ENCODE results near the gene KLHDC4. TPM values are rescaled to one million over a fixed set of nuclear protein-coding genes. Genes with fewer than 3 reads are reported as not detected.
"Not testable (repeated sequence)": the region's sequence is repeated elsewhere in the genome, so short reads cannot be mapped to it uniquely, and the experiment has no call there.

KLHDC4 gene
- polyA plus RNA-seq, 1 donor = 32.5 TPM

DNA sequence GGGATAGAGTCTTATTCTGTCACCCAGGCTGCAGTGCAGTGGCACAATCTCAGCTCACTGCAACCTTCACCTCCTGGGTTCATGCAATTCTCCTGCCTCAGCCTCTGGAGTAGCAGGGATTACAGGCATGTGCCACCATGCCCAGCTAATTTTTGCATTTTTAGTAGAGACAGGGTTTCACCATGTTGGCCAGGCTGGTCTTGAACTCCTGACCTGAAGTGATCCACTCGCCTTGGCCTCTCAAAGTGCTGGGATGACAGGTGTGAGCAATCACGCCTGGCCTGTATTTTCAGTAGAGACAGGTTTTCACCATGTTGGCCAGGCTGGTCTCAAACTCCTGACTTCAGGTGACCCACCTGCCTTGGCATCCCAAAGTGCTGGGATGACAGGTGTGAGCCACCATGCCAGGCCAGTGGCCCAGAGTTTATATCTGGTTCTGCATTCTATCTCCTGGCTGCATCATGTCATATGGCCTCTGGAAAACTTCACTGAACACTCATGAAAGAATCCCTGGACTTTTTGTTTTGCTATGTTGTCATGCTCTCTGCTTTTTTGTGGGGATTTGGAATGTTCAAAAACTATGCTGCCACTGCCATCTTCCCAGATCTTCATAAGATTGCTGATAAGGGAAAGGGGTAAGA, 21.8 kb upstream of the KLHDC4 start:
- DNase-seq = not testable (repeated sequence)

DNA sequence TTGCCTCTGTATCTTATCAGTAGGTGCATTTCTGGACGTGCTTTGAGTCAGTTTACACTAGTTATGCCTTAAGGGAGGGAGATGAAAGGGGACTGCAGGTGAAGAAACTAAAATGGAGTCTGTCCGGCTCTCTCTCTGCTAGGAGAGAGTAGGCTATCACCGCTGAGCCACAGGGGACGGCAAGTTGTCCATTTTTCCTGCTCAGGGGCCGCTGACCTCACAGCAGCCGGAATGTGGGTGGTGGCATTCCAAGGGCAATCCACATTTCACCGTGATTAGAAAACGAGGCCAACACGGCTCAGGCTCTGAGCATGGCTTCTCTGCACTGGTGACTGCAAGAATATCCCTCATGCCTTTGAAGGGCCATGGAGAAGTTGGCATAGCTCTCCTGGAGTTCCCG, 19.0 kb upstream of the KLHDC4 start:
- no peak for DNase-seq

DNA sequence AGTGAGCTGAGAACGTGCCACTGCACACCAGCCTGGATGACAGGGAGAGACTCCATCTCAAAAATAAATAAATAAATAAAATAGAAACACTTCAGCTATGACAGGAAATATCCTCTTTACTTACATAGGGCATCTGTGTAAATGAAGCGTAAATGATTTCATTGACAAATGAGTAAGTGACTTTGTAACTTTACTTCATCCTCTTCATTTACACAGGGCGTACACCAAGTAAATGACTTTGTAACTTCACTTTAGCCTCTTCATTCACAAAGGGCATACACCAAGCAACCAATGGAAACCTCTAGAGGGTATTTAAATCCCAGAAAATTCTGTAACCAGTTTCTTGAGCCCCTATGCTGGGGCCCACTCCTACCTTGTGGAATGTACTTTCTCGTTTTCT, 16.2 kb upstream of the KLHDC4 start:
- DNase-seq = no peak

DNA sequence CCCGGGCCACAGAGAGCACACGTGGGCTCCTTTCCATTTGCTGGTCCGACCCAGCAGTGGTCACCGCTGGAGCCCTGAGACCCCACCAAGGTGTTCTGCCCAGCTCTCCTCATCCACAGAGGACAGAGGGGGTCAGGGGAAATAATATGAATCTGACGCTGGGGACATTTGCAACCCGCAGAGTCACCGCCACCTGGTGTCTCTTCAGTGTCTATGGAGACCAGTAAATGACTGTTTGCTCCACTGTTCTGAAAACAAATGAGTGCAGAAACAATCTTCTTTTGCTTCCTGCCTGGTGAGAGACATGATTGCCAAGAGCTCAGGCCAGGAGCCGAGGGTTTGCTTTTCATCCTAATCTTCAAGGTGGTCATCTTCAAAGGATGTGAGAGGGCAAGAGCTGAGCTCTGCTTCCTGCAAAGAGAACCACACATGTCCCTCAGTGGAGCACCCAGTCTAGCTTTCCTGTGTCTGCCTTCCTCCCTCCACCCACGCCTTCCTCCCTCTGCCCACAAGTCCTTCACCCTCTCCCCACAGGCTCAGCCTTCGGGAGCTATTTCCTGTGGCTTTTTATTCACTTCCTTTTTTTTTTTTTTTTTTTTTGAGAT, 14.7 kb upstream of the KLHDC4 start:
- DNase-seq = no peak

DNA sequence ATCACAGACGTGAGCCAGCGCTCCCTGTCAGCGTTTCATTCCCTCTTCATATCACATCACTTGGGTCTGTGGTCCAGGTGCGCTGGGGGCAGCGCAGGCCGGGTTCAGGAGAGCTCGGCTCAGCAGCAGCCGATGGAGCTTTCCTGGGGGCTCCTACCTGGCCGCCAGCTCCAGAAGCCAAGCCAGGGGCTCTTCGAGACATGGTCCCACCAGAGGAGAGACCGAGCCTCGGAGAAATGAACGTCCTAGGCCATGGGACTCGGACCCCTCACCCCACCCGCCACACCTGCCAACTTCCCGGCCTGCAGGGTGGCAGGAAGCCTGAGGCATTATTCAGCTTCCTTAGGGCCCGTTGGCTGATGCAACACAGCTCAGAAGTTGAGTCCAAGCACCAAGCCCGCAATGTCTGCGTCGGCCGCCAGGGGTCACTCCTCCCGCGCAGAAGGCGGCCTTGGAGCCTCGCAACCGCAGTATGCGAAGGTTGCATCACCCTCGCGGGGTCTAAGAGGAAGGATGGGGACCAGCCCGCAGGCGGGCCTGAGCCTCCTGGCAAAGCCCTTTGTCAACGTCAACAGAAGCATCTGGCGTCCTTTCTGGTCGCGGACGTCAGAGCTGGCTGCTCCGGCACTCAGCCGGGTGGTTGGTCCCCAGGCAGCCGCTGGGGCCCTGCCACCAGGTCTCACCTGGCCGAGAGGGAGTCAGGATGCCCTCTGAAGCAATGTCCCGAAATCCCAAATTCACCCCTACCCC, 13.2 kb upstream of the KLHDC4 start:
- peak; percentile 87 for DNase-seq

DNA sequence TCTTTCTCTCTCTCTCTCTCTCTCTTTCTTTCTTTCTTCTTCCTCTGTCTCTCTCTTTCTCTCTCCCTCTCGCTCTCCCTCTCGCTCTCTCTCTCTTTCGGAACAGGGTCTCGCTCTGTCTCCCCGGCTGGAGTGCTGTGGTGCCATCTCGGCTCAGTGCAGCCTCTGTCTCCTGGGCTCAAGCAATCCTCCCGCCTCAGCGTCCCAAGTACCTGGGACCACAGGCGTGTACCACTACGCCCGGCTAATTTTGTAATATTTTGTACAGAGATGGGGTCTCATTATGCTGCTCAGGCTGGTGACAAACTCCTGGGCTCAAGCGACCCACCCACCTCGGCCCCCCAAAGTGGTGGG, 12.7 kb upstream of the KLHDC4 start:
- no peak for DNase-seq

DNA sequence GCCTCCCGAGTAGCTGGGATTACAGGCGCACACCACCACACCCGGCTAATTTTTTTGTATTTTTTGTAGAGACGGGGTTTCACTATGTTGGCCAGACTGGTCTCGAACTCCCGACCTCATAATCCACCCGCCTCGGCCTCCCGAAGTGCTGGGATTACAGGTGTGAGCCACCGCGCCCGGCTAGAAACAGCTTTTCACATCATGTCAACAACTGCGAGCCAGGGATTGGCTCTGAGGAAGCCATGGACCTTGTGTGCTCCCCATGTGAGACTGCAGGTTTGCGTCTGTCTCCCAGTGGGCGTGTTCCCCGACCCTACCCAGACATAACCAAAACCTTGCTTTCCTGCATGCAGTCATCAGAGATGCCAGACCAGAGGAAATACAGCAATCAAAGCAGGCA, 8.1 kb upstream of the KLHDC4 start:
- not testable (repeated sequence) for DNase-seq

DNA sequence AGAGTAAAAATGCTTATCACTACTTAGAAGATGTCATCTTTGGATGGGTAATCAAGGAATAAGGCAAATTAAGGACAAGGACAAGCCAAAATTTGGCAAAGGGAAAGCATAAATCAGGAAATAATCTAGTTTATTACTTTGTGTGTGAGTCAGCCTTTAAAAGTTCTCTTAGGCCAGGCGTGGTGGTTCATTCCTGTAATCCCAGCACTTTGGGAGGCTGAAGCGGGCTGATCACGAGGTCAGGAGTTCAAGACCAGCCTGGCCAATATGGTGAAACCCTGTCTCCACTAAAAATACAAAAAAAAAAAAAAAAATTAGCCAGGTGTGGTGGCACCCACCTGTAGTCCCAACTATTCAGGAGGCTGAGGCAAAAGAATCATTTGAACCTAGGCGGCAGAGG, 1.7 kb upstream of the KLHDC4 start:
- not testable (repeated sequence) for DNase-seq

DNA sequence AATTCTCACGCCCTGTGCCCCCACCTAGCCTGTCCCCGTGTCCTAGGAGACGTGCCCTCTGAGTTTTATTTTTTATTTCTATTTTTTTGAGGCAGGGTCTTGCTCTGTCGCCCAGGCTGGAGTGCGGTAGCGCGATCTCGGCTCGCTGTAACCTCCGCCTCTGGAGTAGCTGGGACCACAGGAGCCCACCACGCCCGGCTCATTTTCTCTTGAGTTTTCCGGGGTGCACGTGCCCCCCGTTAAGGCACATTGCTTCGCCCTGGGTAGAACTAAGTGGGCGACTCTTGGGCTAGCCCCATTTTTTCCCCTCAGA, 655 bp upstream of the KLHDC4 start:
- DNase-seq = no peak

DNA sequence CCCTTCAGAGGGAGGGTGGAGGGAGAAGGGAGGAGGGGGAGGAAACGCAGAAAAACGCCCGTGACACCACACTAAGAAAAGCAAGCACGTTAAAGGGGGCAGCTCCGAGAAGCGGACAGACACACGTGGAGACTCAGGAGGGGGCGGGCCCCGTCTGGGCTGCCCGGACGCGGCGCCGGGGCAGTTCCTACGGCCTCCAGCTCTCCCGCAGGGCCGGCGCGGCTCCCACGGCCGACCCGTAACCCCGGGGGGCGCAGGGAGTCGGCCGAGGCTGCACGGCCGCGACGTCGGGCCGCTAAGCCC, 362 bp downstream of the KLHDC4 start:
- DNase-seq = no peak

DNA sequence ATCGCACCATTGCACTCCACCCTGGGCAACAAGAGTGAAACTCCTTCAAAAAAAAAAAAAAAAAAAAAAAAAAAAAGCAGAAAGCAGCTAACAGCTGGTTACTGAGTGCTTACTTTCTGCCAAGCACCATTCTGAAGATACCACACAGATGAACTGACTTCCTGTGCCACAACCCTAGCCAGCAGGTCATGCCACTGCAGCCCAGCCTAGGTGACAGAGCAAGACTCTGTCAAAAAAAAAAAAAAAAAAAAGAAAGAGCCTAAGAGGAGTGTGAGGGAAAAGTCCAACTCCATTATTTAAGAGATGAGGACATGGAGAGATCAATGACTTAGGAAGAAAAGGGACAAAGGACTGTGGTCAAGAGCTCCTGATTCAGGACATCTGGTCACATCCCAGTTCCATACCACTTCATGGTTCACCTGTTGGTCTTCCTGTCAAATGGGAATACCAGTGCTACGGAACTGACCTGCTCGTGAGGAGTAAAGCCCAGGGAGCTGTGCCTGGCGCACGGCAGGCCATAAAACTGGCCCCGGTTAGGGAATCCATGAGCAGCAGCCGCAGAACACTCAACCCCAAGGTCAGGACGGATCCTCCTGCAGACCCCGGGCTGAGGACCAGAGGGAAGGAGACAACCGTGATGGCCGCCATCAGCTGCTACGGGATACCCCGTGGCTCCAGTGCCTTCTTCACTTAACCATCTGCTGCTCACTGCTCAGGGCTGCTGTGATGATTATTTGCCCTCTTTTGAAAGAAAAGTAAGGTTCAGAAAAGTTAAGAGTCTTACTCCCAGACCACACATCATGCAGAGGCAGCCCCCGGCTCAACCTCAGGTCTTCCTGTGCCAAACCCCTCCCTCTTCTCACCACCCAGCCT, 950 bp downstream of the KLHDC4 start:
- no peak for DNase-seq

DNA sequence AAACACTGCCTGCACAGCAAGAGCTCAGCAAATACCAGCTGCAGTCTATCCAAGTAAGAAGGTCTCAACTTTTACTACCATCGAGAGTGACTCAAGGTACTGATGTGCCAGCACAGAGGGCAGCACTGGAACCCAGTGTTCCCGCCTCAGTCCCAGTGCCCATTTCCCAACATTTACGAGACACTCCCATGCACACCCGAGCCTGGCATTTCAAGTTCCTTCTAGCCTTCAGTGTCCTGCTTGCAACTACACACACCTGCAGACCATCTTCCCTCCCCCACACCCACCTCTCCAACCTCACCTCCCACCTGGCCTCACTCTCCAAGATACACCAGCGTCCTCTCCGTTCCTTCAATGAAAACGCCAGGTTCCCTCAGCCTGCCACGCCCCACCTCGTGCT, 3.2 kb downstream of the KLHDC4 start:
- DNase-seq = no peak

DNA sequence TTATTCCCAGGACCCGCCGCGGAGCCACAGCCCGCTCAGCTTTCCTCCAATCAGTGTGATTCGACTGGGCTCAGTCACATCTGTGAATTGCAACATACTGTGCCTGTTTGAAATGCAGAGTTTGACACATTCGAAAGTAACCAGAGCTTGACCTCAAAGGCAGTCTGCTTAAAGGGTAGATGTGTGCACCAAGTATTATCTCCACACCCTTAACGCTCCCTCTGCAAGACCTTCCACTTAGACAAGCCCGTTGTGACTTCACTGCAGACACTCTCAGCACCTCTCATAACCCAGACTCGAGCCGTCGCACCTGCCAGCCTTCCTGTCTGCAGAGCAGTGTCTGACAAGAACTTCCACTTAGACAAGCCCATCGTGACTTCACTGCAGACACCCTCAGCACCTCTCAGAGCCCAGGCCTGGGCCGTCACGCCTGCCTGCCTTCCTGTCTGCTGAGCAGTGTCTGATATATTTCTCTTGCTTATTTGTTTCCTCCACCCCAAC, 3.7 kb downstream of the KLHDC4 start:
- DNase-seq = no peak

DNA sequence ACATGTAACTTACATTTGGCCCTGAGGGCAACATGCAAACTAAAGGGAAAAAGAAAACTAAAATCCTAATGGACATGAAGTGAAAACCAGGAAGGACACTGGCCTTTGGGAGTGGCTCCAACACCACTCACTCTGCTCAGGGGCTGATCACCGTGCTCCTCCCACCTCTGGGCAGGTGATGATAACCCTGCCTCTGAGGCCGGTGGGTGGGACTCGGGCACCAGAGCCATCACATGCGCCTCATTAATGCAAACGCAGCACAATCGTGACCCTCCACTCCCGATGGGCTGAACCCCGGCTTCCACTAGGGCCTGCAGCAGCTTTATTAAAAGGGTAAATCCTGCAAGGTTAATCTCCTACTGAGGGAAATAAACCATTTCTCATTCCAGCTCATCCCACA, 4.7 kb downstream of the KLHDC4 start:
- DNase-seq = no peak

DNA sequence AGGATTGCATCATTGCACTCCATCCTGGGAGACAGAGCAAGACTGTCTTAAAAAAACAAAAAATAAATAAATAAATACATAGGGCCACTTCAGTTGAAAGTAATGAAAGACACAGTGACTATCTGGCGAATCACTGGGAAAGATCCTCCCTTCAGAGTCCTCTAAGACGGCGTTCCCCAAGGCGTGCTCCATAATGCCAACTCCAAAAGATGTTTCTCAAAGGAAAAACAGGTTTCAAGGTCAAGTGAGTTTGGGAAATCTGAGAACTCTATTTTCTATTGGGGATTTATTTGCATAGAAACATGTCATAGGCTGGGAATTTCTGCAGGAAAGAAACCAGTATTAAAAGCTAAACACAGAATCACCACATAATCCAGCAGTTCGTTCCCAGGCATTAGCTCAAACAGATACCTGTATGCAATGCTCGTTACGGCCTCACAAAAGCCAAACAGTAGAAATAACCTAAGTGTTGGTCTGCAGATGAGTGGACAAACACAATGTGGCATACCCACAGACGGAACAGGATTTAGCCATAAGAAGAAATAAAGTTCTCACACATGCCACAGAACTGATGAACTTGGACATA, 7.9 kb downstream of the KLHDC4 start:
- no peak for DNase-seq

DNA sequence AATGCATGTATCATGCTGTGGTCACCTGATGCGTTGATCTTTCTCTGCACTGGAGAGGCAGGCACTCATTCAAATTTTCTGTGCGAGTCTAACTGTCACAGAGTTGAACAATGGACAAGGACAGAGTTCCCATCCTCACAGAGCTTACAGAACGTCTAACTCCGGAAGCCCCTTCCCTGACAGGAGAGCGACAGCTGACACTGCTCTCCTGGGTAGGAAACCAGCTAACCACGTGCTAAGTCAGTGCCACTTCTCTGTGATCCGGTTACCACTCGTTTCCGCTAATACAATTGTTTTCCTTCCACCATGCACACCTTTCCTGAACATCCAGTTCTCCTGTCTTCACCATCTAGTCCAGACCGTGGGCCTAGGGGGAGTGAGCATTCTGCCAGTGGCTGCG, 11.3 kb downstream of the KLHDC4 start:
- no peak for DNase-seq

DNA sequence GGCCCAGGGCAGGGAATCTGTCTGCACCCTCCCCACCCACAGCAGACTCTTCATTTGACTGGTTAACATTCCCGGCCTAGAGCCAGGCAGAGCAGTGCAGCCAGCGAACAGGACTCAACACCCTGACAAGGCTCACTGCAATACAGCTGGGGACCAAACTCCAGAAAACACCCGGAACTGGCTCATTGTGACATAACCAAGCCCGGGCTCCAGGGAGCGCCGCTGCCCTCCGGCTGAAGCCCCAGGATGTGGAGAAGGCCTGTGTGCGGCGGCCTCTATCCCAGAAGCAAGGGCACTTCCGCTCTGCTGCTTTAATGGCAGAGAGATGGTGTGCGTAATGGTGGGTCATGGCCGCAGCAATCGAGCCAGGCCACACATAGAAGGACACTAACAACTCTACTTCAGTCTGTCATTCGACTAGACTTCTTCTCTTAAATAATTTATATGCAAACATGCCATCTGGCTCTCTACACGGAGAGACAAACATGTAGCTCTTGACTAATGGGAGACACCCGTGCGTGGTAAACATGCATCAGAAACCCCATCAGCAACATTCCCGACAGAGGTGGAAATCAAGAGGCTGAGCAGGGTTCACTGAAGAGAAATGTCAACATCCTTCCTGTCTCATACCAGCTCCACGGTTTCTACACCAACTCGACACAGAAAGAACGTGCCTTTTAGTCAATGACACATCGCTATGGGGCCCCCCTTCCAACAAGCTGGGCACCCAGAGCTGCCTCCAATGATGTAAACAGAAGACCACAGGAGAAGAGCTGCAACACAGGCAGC, 18.0 kb downstream of the KLHDC4 start:
- no peak for DNase-seq

DNA sequence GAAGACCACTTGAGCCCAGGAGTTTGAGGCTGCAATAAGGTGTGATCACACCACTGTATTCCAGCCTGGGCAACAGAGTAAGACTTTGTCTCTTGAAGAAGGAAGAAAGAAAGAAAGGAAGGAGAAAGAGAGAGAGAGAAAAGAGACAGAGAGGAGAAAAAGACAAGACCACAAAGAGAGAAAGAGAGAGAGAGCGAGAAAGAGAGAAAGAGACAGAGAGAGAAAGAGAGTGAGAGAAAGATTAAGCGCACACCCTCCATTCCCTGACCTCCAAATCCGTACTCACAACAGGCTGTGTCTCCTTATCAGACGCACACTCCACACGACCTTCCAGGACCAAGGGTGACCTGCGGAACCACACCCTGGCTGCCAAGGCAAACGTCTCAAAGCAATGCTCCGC, 19.6 kb downstream of the KLHDC4 start:
- no peak for DNase-seq

DNA sequence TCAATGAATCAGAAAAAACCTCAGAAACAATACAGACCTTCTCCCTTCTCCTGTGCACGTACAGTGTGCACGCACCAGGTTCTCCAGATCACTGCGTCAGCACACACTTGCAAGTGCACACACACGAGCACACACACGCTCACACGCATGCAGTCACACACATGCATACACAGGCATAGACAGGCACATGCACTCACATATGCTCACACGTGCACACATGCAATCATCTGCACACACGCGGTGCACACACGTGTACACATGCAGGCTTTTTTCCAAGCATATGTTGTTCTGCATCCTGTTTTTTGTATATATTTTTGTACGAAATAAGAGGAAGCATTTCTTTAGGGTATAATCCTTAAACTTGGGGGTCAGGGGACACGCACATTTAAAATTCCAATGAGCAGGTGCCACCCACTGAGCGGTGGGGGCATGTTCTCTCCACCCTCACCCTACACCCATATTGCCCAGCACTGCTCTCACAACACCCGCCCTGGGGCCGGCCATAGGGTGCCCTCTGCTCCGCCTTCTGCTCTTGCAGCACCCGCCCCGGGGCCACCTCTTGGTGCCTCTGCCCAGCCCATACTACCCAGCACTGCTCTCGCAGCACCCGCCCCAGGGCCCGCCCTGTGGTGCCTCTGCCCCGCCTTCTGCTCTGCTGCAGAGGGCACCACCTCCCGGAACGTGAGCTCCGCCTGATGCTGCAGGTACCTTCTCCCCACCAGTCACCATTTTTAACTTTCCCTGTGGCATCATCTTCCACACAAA, 20.9 kb downstream of the KLHDC4 start:
- no peak for DNase-seq

DNA sequence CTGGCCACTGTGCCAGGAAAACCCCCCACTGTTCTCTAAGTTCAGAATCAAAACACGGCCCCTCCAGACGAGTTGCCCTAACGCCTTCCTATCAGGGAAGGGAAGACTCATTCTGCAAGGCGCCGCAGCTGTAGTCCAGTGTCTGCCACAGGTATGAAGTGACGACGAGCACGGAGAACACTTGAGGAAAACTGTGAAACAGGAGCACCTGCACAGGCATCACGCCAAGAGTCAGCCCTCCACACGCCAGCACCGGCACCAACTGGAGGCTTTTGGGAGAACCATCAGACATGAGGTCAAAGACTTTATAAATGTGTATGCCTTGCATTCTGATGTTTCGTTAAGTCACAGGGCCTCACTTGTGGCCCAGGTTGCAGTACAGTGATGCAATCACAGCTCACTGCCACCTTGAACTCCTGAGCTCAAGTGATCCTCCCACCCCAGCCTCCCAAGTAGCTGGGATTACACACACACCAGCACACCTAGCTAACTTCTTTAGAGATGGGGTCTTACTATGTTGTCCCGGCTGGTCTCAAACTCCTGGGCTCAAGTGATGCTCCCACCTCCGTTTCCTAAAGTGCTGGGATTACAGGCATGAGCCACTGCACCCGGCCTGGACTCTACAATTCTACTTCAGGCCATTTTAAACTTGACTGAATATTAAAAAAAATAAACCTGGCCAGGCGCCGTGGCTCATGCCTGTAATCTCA, 22.9 kb downstream of the KLHDC4 start:
- no peak for DNase-seq

Measured in hindlimb muscle (tissue), 1 donor.